Lower leg skin (tissue), 3 donors: ENCODE results near the gene EYS.

Source experiments
- CTCF ChIP-seq, 3 donors: fragments of 450-650 bp; IDR thresholded peaks; one replicate each; pipeline ENCODE4 v1.5.1; 2016; ENCODE audit warnings: antibody characterized with exemption in 3 of 3, mild to moderate bottlenecking in 3 of 3, moderate library complexity in 2 of 3
- POLR2A ChIP-seq, 2 donors: fragments of 450-650 bp; IDR thresholded peaks; one replicate each; pipeline ENCODE4 v1.6.1; 2016 to 2017; ENCODE audit warnings: antibody characterized with exemption in 2 of 2, mild to moderate bottlenecking in 1 of 2, moderate library complexity in 1 of 2

- TF ChIP-seq CTCF (IDR thresholded peaks at IDR 0.05) (no peak), POLR2A (IDR thresholded peaks at IDR 0.05) (no peak)
Observed at GRCh38 chr6:63816401-63816981, 1890.5 kb downstream of the EYS start.
